IPS-NIHi7 (cell line): ENCODE measurements around the gene ASB4.
"Not testable (repeated sequence)": the region's sequence is repeated elsewhere in the genome, so short reads cannot be mapped to it uniquely, and the experiment has no call there.

ENCODE experiments used
- DNase-seq: peaks from one replicate; pipeline ENCODE4 v3.0.0; 2012; ENCODE audit warnings: mixed read lengths; ENCODE audit errors: extremely low spot score

ASB4 gene

DNA sequence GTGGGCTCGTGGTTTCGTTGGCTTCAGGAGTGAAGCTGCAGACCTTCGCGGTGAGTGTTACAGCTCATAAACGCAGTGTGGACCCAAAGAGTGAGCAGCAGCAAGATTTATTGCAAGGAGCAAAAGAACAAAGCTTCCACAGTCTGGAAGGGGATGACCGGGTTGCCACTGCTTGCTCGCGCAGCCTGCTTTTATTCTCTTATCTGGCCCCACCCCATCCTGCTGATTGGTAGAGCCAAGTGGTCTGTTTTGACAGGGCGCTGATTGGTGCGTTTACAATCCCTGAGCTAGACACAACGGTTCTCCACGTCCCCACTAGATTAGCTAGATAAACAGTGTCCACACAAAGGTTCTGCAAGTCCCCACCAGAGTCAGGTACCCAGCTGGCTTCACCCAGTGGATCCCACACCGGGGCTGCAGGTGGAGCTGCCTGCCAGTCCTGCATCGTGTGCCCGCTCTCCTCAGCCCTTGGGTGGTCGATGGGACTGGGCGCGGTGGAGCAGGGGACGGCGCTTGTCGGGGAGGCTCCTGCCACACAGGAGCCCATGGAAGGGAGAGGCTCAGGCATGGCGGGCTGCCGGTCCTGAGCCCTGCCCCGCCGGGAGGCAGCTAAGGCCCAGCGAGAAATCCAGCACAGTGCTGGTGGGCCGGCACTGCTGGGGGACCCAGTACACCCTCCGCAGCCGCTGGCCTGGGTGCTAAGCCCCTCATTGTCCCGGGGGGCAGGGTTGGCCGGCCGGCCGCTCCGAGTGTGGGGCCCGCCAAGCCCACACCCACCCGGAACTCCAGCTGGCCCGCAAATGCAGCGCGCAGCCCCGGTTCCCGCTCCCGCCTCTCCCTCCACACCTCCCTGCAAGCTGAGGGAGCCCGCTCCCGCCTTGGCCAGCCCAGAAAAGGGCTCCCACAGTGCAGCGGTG is 66.5 kb downstream of the ASB4 start:
- DNase-seq, result not testable (repeated sequence)

DNA sequence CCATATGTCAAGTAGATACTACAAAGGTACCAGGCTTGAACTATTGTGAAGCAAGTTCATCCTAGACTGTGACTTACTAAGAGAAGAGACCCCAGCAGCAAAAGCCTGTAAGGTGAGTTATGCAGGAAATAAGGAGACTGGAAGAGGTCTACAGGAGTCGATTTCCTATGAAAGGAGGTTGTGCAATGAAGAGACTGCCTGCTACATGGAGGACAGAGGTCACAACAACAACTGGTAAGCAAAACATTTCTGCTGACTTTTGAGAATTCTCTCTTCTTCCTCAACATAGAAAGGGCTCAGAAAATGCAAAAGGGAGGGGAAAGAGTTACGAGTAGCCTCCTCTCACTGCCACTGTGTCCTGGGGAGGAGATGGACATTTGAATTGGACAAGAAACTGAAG is 68.2 kb downstream of the ASB4 start:
- DNase-seq, result no peak

DNA sequence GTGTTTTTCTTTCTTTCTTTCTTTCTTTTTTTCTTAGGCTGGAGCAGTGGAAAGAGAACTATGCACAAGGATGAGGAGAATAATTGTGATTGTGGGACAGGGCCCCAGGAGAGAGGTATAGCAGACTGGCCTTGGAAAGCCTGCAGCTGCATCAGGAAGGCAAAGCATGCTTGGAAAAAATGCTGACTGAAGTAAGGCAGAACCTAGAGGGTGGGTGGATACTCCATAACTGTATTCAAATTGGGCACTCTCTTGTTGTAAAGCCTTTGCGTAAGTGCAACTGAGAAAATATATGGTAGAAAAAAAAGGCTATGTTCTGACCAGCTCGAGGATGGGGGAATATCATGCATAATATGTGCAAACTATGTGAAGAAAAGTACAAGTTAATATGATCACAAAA is 71.0 kb downstream of the ASB4 start:
- DNase-seq, result no peak

DNA sequence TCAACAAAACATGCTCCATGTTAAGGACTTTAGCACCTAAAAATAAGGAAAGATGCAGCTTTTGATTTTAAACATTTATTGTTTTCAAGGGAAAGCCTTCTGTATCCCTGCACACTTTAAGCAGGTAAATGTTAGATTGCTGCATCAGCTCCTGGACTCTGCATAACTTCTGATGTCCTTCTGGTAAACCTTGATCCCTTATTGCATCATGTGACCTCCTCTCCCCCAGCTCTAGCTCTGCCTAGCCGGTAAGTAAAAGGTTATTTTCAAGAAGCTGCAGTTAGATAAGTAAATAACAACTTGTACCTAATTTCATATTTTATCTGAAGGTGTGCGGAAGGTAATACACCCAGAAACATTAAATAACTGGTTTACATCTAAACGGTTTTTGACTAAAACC is 73.1 kb downstream of the ASB4 start:
- DNase-seq, result no peak

DNA sequence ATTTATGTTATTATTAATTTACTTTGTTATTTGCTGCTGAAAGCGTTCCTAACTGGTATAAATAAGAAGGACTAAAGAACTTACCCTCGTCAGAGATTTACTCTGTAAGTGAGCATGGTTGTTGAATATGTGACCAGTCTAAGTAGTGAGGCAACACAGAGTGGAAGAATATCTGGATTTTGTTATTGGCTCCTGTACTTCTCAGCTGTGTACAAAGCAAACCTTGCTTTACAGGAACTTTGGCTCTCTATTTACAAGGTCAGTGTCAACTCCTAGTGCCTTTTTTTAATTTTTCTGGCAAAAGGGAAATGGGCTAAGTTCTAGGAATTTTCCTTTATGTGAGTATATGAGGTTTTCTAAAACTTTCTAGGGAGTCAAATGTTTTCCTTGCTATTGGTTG is 74.9 kb downstream of the ASB4 start:
- no peak for DNase-seq

DNA sequence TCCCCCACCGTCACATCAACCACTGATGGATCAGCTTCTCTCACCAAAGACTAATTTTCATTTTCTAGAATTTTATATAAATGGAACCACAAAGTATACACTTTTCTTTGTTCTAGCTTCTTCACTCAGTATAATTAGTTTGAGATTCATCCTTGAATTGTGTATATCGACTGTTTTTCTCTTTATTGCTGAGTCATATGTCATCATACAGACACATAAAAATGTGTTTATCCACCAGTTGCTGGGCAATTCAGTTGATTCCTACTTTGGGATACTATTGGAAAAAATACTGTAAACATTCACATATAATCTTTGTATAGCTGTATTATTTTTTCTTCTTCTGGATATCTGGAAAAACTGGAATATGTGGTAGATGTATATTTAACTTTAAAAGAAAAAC is 84.0 kb downstream of the ASB4 start:
- DNase-seq, result no peak

DNA sequence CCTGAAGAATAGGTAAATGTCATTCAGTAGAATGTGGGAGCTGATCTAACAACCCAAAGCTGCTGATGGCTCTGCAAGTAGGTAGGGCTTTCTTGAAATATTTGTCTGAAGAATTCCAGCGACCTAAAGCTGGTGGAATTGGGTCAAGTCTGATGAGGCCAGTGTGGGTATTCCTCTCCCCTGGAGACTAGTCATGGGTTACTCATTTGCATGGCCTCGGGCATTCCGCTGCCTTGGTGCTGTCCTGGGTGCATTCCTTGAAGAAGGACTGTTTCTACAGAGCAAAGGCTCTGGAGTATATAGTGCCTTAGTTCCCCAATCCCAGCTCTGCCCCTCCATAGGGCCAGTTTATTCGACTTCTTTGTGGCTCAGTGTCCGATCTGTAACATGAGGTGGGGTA is 91.4 kb downstream of the ASB4 start:
- peak; percentile 55 for DNase-seq

DNA sequence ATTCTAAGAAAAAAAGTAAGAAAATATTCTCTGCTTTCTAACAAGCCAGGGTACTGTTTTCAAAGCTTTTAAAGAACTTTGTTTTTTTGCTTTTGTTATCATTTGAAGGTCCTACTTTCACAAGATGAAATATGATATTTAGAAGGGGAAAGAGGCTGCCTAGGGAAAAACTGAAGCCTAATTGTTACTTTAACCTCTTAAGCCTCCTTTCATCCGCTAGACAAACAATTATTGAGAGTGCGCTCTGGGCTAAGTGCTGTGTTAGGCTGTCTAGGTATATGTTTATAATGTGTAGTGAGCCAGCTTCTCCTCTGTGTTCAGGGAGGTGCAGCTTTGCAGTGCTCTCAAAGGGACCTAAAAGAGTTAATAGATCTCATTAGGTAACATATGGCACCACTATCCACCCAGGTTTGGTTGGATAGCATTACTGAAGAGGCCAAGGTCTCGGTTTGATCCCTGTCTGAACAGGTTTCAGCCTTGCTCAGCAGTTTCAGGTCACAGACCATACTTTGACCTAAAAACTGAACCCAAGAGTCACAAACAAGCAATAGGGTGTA is 92.6 kb downstream of the ASB4 start:
- no peak for DNase-seq

DNA sequence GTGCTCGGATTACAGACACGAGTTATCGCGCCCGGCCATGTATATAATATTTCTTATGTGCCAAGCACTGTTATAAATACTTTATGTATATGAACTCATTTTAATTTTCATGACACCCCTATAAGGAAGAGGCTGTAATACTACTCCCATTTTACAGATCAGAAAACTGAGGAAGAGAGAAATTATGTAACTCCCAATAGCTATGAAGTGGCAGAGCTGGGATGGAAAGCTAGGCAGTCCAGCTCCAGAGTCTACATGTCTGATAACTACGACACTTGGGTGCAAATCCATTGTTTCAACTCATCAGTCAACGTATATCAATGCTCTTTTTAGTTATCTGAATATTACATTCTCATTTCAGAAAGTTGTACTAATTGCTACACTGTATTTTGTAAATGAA is 93.6 kb downstream of the ASB4 start:
- no peak for DNase-seq

DNA sequence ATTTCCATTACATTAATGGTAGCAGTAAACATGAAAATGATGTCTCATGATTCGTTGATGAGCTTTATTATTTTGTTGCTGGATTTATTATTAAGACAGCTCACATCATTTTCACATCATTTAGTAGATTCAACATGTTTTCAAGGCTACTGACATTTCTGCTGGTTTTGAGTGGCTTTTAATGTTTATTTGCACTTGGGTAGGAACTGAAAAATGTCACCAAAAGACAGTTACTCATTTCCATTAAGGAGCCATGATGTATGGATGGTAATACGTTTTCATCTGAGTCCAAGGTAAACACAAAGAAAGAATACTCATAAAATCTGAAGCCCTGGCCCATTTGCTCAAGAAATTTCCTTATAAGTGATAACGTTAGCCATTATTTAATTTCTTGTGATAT is 95.7 kb downstream of the ASB4 start:
- DNase-seq, result no peak

DNA sequence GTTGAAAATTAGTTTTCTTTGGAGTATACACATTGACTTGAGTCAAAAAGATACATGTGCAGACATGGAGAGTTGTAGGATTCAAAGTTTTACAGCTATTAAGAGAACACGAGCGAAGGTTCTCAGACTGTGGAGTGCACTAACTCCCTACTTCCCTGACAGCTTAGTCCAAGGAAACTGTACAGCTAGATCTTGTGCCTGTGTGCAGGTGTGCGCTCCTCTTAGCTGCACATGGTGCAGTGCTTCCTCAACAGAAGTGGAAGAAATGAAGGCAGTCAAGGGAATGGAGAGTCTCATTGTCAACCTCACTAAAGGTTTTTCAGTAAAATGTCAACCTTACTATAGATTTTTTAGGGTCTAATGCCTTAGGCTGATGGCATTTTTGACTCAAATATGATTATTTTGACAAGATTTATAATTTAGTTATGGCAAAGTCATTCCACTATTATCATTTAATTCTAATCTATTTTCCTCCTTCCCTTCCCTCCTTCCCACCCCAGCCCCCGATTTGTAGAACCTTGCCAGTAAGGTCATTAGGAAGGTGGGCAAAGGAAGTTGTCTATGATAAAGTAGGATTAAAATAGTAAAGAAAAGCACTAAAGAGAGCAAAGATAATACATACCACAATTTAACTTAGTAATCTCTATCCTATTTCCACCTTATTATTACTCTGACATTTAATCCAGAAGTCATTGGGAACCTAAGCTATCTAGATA is 97.0 kb downstream of the ASB4 start:
- no peak for DNase-seq

DNA sequence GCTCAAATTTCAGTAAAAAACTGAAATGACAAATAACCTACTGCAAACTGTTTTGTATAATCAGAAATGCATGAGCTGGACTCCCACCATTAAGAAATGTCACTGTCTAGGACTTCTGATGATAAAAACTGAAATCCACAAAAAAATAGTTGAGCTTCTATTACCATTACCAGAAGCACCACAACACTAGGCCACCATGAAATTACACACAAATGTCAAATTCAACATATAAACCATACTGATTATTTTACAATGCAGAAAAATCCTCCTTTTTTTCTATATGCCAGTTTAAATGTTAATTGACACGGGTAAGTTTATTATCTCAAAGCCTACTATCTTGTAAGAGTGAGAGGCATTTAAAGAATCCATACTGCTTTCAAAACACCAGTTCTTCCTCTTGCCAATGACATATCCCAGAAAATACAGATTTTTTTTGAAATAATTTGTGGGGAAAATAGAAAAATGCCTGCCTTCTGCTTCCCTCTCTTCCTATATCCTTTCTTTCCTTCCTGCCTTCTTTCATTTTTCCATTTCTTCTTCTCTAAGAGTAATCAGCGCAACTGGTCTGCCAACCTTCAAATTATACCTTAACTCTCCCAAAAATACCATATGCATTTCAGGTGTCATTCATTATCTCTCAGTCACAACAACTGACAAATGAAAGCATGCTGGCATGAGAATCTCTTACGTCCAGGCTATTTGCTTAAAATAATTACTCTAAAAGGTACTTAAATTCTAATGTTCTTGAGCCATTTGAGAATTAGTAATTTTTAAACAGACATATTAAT is 98.3 kb downstream of the ASB4 start:
- no peak for DNase-seq

DNA sequence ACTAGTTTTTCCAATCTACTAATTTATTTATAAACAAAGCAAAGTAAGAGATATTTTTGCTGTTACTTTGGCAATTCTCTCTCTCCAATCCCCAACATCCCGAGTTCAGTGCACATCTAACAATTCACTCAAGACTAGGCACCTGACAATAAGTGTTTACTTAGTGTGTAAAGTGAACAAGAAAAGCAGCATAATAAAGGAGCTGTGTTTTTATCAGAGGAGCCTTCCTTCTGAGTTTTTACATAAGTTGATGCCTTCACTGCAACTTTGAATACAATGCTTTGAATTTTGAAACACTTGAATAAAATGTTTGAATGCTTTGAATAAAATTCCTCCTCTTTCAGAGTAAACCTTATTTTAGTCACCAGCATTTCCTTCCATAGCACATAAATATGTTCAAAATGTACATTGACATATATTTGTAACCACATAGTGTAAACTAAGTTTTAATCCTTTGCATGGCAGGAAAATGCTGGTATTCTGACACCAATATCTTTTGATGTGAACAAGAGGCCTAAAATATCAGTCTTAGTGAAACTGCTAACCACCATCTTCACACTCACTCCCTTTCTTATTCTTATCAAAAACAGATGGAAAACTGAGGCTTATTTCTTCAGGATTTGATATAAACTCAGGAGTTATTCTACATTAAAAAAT is 99.2 kb downstream of the ASB4 start:
- DNase-seq, result no peak

DNA sequence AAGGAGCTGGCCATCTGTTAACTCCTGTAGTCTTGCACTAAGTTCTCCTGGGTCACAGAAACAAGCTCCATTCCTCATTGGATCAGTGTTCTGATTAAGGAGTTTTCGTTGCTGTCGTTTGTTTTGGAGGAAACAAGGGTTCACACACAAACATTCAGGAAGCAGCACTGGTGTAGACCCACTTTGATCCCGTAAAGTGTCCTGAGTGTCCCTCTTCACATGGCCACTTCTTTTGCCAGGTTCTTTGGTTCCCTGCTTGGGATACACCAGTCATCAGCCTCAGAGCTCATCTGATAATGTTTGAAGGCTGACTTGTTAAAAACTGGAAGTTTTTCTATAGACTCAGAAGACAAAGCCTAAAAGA is 99.7 kb downstream of the ASB4 start:
- DNase-seq, result no peak

DNA sequence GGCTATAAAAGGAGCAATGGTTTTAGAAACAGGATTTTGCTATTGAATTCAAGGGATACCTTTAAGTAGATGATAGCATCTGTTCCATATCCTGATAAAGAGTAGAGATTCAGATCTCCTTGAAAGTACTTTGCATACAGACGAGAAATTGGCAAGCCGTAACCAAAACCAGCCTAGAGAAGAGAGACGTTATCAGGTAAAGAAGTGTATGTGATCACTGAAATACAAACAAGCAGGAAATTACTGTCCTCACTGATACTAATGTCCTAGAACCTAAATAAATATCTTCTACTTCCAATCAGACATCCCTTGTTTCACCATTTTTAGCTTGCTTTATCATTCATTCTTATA is 101.2 kb downstream of the ASB4 start:
- DNase-seq, result no peak

DNA sequence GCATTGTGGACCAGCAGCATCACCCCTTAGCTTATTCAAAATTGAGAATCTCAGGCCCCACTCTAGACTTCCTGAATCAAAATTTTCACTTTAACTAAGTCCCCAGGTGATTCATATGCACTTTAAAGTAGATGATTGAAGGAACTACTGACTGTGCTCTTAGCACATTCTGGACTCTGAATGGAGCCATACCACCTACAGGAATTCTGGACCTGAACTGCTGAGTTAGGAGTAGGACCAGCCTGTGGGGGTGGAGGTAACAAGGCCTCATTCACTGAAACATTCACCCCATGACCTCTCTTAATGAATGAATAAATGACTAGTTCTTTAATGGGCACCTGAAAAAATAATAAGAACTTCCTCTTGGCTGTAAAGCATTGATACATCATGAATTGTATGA is 103.3 kb downstream of the ASB4 start:
- DNase-seq, result no peak

DNA sequence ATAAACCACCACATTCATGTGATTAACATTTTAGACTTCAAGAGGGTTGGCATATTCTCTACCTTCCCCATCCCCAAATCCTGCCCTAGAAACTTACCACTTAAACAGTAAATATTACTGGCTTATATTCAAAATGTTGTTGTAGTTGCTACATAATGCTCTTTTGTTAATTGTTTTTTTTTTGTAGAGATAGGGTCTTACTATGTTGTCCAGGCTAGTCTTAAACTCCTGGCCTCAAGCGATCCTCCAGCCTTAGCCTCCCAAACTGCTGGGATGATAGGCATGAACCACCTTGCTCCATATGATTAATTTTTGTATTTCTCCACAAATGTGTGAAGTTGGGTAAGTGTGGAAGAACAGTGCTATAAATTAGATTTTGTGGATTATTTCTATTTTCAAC is 104.0 kb downstream of the ASB4 start:
- no peak for DNase-seq
